ENCODE results near the gene SCN5A. TPM values are rescaled to one million over a fixed set of nuclear protein-coding genes. Genes with fewer than 3 reads are reported as not detected.
A peak's percentile ranks its signal among the peaks of the same experiment; 100 is the strongest.

The SCN5A gene
- total RNA-seq, 1 donor from 2014 or later = 0.25 TPM

- Mint-ChIP-seq H3K27ac (ENCODE audit: unreplicated experiment) (no peak overlapping the region), H3K27me3 (ENCODE audit: low read depth) (peaks cover 9% of the 10 kb centered on the region), H3K36me3 (ENCODE audit: low read depth) (no peaks in the 10 kb centered on the region), H3K9me3 (ENCODE audit: low read depth) (no peaks in the 10 kb centered on the region), H3K4me3 (ENCODE audit: unreplicated experiment) (no peak overlapping the region), H3K4me1 (ENCODE audit: low read depth) (no peaks in the 10 kb centered on the region)
- TF ChIP-seq CTCF (IDR thresholded peaks at IDR 0.05) = no peak
- DNase-seq (ENCODE audit: low spot score) = peak; percentile 68
Measured at GRCh38 chr3:38614651-38615352, 34.7 kb downstream of the SCN5A start.

- no peaks in the 10 kb centered on the region for H3K4me1 Mint-ChIP-seq (ENCODE audit: low read depth)
- H3K4me3 Mint-ChIP-seq (ENCODE audit: unreplicated experiment) = no peak overlapping the region
- peaks cover 9% of the 10 kb centered on the region for H3K27me3 Mint-ChIP-seq (ENCODE audit: low read depth)
- no peak for TF ChIP-seq CTCF (IDR thresholded peaks at IDR 0.05)
- no peak overlapping the region for H3K27ac Mint-ChIP-seq (ENCODE audit: unreplicated experiment)
- H3K36me3 Mint-ChIP-seq (ENCODE audit: low read depth) = no peaks in the 10 kb centered on the region
- H3K9me3 Mint-ChIP-seq (ENCODE audit: low read depth) = no peaks in the 10 kb centered on the region
- peak; percentile 36 for DNase-seq (ENCODE audit: low spot score)
Measured at GRCh38 chr3:38614091-38614490, 35.4 kb downstream of the SCN5A start.

GRCh38 chr3:38613426-38613825 lies 36.1 kb downstream of the SCN5A start:
- TF ChIP-seq CTCF (IDR thresholded peaks at IDR 0.05) = no peak
- DNase-seq (ENCODE audit: low spot score) = peak; percentile 27
- H3K27me3 Mint-ChIP-seq (ENCODE audit: low read depth) = peaks cover 9% of the 10 kb centered on the region
- H3K4me1 Mint-ChIP-seq (ENCODE audit: low read depth) = no peaks in the 10 kb centered on the region
- H3K36me3 Mint-ChIP-seq (ENCODE audit: low read depth) = no peaks in the 10 kb centered on the region
- no peak overlapping the region for H3K4me3 Mint-ChIP-seq (ENCODE audit: unreplicated experiment)
- no peaks in the 10 kb centered on the region for H3K9me3 Mint-ChIP-seq (ENCODE audit: low read depth)
- H3K27ac Mint-ChIP-seq (ENCODE audit: unreplicated experiment) = no peak overlapping the region

- peak; percentile 56 for DNase-seq (ENCODE audit: low spot score)
- no peaks in the 10 kb centered on the region for H3K4me1 Mint-ChIP-seq (ENCODE audit: low read depth)
- TF ChIP-seq CTCF (IDR thresholded peaks at IDR 0.05) = no peak
- H3K4me3 Mint-ChIP-seq (ENCODE audit: unreplicated experiment) = no peak overlapping the region
- peaks cover under 1% of the 10 kb centered on the region for H3K27me3 Mint-ChIP-seq (ENCODE audit: low read depth)
- H3K27ac Mint-ChIP-seq (ENCODE audit: unreplicated experiment) = no peak overlapping the region
- no peaks in the 10 kb centered on the region for H3K9me3 Mint-ChIP-seq (ENCODE audit: low read depth)
- no peaks in the 10 kb centered on the region for H3K36me3 Mint-ChIP-seq (ENCODE audit: low read depth)
Measured at GRCh38 chr3:38611866-38612265, 37.6 kb downstream of the SCN5A start.

GRCh38 chr3:38610934-38611333 lies 38.6 kb downstream of the SCN5A start:
- H3K36me3 Mint-ChIP-seq (ENCODE audit: low read depth) = no peaks in the 10 kb centered on the region
- no peak for TF ChIP-seq CTCF (IDR thresholded peaks at IDR 0.05)
- no peak overlapping the region for H3K4me3 Mint-ChIP-seq (ENCODE audit: unreplicated experiment)
- no peaks in the 10 kb centered on the region for H3K9me3 Mint-ChIP-seq (ENCODE audit: low read depth)
- peaks cover 2% of the 10 kb centered on the region for H3K27me3 Mint-ChIP-seq (ENCODE audit: low read depth)
- no peak overlapping the region for H3K27ac Mint-ChIP-seq (ENCODE audit: unreplicated experiment)
- no peaks in the 10 kb centered on the region for H3K4me1 Mint-ChIP-seq (ENCODE audit: low read depth)
- DNase-seq (ENCODE audit: low spot score) = peak; percentile 48

Measured in chondrocyte (in vitro differentiated cells).